HG03469 (cell line): ENCODE data around the gene CAPN14.

Experiments
- ATAC-seq: cut with Tn5 transposase; IDR thresholded peaks from one replicate; pipeline ENCODE4 v1.9.1; 2021; ENCODE audit warnings: mild to moderate bottlenecking, moderate library complexity, moderate number of reproducible peaks; ENCODE audit not compliant: unreplicated experiment

CAPN14 gene

GRCh38 chr2:31243053-31243452, 25.7 kb upstream of the CAPN14 start:
- ATAC-seq = no peak

- no peak for ATAC-seq
Observed at GRCh38 chr2:31241625-31242270, 24.4 kb upstream of the CAPN14 start.

GRCh38 chr2:31240381-31241365, 23.4 kb upstream of the CAPN14 start:
- ATAC-seq = no peak

GRCh38 chr2:31239593-31240177, 22.4 kb upstream of the CAPN14 start:
- ATAC-seq = no peak

GRCh38 chr2:31238906-31239592, 21.7 kb upstream of the CAPN14 start:
- ATAC-seq = no peak

GRCh38 chr2:31238126-31238905, 21.0 kb upstream of the CAPN14 start:
- no peak for ATAC-seq

- no peak for ATAC-seq
Observed at GRCh38 chr2:31237348-31238017, 20.2 kb upstream of the CAPN14 start.

GRCh38 chr2:31236433-31237205, 19.3 kb upstream of the CAPN14 start:
- no peak for ATAC-seq

GRCh38 chr2:31235504-31235902, 18.2 kb upstream of the CAPN14 start:
- no peak for ATAC-seq

- no peak for ATAC-seq
Observed at GRCh38 chr2:31234683-31235503, 17.6 kb upstream of the CAPN14 start.

GRCh38 chr2:31233741-31234682, 16.7 kb upstream of the CAPN14 start, which contains the start of gene EHD3:
TSS of gene EHD3 (plus strand) at chr2:31234152. CDS start at chr2:31234622, 470 bp downstream.
- peak; percentile 89 for ATAC-seq

- ATAC-seq = no peak
Observed at GRCh38 chr2:31233231-31233630, 15.9 kb upstream of the CAPN14 start.

GRCh38 chr2:31232586-31232985, 15.3 kb upstream of the CAPN14 start:
- ATAC-seq = no peak

- ATAC-seq = no peak
Observed at GRCh38 chr2:31231571-31232302, 14.4 kb upstream of the CAPN14 start.

- ATAC-seq = no peak
Observed at GRCh38 chr2:31230751-31231150, 13.4 kb upstream of the CAPN14 start.

GRCh38 chr2:31228717-31229116, 11.4 kb upstream of the CAPN14 start:
- no peak for ATAC-seq
